Activated CD8-positive, alpha-beta memory T cell treated with anti-CD3 and anti-CD28 coated beads, Interleukin-2, amount 50 U/mL, for 1 hour (primary cell): Measurements from ENCODE around the gene PLD6.

Experiments used
- DNase-seq: peaks from one replicate; pipeline ENCODE4 v3.0.0-alpha.2; 2020; ENCODE audit errors: extremely low read depth

The PLD6 gene

GRCh38 chr17:17227608-17228520 is 21.7 kb upstream of the PLD6 start:
- DNase-seq, result no peak

DNA sequence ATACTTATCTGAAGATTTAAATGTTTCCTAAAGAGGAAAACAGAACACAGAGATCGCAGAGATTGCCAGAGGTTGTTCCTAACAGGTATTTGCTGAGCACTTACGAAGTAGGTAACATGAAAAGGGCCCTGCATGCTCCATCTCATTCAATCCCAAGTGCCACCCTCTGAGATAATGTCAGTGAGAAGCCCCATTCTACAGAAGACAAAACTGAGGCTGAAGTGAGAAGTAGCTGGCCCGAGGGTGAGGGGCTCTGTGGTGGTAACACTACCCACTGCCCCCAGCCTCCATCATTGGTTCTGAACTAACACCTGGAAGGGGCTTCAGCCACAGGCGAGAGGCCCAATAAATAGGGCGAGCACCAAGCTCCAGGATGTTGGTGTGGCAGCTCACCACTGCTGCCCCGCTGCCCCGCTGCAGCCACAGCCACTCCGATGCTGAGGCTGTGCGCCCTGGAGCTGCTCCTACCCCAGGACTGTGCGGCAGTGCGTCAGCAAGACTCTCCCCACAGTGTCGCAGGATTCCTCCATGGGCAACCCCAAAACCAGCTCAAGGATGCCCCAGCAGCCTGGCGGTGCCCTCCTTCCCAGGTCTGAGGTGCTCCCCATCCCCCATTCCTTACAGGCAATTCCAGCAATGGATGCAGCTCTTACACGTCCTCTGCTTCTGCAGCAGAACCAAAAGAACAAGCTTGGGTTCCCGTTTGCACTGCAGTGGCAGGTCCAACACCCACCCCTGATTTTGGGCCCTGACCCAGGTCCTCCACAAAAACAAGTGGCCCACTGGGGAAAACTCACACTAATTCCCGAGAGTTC is 20.5 kb upstream of the PLD6 start:
- DNase-seq, result no peak

- no peak for DNase-seq
These were observed 19.8 kb upstream of the PLD6 start for GRCh38 chr17:17225901-17226300.

- DNase-seq, result no peak
These were observed 18.0 kb upstream of the PLD6 start for GRCh38 chr17:17224137-17224536.

- no peak for DNase-seq
These were observed 17.6 kb upstream of the PLD6 start for GRCh38 chr17:17223736-17224135.

GRCh38 chr17:17221329-17221728 is 15.2 kb upstream of the PLD6 start:
- DNase-seq, result no peak

GRCh38 chr17:17220529-17220928 is 14.4 kb upstream of the PLD6 start:
- no peak for DNase-seq

DNA sequence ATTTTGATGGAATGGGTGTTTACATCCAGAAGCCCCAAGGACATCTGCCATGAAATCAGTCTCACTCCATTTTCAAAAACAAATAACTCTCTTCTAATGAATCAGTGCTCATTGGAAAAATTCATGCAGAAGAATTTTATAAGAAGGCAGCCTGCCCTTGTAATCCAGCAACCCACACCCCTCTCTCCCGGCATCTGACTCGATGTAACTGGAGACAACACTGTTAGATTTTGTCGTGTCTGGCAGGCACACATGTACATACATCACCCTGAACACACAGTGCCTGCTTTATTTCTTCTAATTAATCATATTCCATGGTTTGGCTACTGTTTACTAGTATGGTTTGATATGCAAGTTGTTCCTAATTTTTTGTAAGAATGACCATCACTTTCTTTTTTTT is 11.9 kb upstream of the PLD6 start:
- DNase-seq, result no peak

GRCh38 chr17:17216776-17217175 is 10.6 kb upstream of the PLD6 start:
- DNase-seq, result no peak

- DNase-seq, result no peak
These were observed 10.1 kb upstream of the PLD6 start for GRCh38 chr17:17216236-17216635.

- no peak for DNase-seq
These were observed 9.4 kb upstream of the PLD6 start for GRCh38 chr17:17215575-17215974.

GRCh38 chr17:17214646-17215436 is 8.7 kb upstream of the PLD6 start:
- no peak for DNase-seq

- DNase-seq, result no peak
These were observed 7.6 kb upstream of the PLD6 start for GRCh38 chr17:17213775-17214174.

DNA sequence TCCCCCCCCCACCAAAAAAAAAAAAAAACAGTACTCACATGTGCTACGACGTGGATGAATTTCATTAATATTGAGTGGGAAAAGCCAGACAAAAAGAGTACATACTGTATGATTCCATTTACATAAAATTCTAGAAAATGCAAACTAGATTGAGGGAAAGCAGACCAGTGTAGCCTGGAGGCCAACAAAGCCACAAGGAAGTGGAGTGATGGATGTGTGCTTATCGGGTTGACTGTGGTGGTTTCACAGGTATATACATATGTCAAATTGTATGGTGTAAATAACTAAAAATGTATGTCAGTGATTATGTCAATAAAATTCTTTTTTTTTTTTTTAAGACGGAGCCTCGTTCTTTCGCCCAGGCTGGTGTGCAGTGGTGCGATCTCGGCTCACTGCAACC is 1.9 kb upstream of the PLD6 start:
- DNase-seq, result no peak

- DNase-seq, result no peak
These were observed 791 bp upstream of the PLD6 start for GRCh38 chr17:17206913-17207335.

- no peak for DNase-seq
These were observed 587 bp downstream of the PLD6 start for GRCh38 chr17:17205368-17206123.

GRCh38 chr17:17204635-17205231 is 1.4 kb downstream of the PLD6 start:
- DNase-seq, result no peak

GRCh38 chr17:17204041-17204591 is 2.0 kb downstream of the PLD6 start:
- no peak for DNase-seq

- no peak for DNase-seq
These were observed 2.9 kb downstream of the PLD6 start for GRCh38 chr17:17203173-17203730.

DNA sequence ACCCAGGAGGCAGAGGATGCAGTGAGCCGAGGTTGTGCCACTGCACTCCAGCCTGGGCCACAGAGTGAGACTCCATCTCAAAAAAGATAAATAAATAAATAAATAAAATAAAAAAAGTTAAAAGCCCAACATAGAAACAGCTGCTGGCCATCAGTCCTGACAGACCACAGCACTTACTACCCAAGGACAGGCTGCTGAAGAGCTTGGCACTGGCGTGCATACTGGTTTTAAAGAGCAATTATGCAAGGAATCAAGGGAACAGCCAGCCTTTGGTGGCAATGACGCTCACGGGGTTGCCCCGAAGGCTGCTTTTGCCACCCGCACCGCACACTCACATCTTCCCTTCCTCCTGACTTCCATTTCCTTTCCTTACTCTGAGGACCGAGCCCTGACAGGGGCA is 4.2 kb downstream of the PLD6 start:
- no peak for DNase-seq
